Stimulated activated CD4-positive, alpha-beta T cell treated with anti-CD3 and anti-CD28 coated beads, Interleukin-4, amount 100 ng/mL, for 4 hours (primary cell): ENCODE results near the gene CNPY3.
"Not testable (repeated sequence)": the region's sequence is repeated elsewhere in the genome, so short reads cannot be mapped to it uniquely, and the experiment has no call there.

Source experiments
- DNase-seq, 2 experiments: peaks; one replicate each; pipeline ENCODE4 v3.0.0-alpha.2; 2020

The CNPY3 gene

GRCh38 chr6:42916288-42916687 is 13.0 kb upstream of the CNPY3 start:
- DNase-seq: no peak

- DNase-seq: no peak
Measured at GRCh38 chr6:42921801-42922200, 7.5 kb upstream of the CNPY3 start.

- no peak for DNase-seq
Measured at GRCh38 chr6:42923666-42924065, 5.6 kb upstream of the CNPY3 start.

GRCh38 chr6:42925248-42925857 is 3.9 kb upstream of the CNPY3 start:
- DNase-seq: no peak

- peak; percentile 58 to 66 for DNase-seq
Measured at GRCh38 chr6:42929821-42930360, 611 bp downstream of the CNPY3 start.

GRCh38 chr6:42932412-42932811 is 3.1 kb downstream of the CNPY3 start:
- no peak for DNase-seq

- DNase-seq: no peak
Measured at GRCh38 chr6:42933205-42933604, 3.9 kb downstream of the CNPY3 start.

- DNase-seq: no peak
Measured at GRCh38 chr6:42935322-42935721, 6.0 kb downstream of the CNPY3 start.

GRCh38 chr6:42936398-42936797 is 7.1 kb downstream of the CNPY3 start:
- DNase-seq: no peak

- DNase-seq: no peak
Measured at GRCh38 chr6:42937548-42938427, 8.5 kb downstream of the CNPY3 start.

- no peak for DNase-seq
Measured at GRCh38 chr6:42938428-42938796, 9.1 kb downstream of the CNPY3 start.

GRCh38 chr6:42938987-42939809 is 9.9 kb downstream of the CNPY3 start:
- no peak for DNase-seq

GRCh38 chr6:42939810-42940167 is 10.5 kb downstream of the CNPY3 start:
- DNase-seq: no peak

- DNase-seq: no peak
Measured at GRCh38 chr6:42940493-42941045, 11.3 kb downstream of the CNPY3 start.

- DNase-seq: not testable (repeated sequence)
Measured at GRCh38 chr6:42941356-42941755, 12.1 kb downstream of the CNPY3 start.

- DNase-seq: no peak
Measured at GRCh38 chr6:42942444-42942843, 13.2 kb downstream of the CNPY3 start.

- DNase-seq: no peak
Measured at GRCh38 chr6:42947950-42948349, 18.7 kb downstream of the CNPY3 start.

GRCh38 chr6:42952389-42952788 is 23.1 kb downstream of the CNPY3 start:
- DNase-seq: no peak

GRCh38 chr6:42954405-42954804 is 25.1 kb downstream of the CNPY3 start:
- not testable (repeated sequence) for DNase-seq

- no peak for DNase-seq
Measured at GRCh38 chr6:42958125-42958524, 28.8 kb downstream of the CNPY3 start.

- DNase-seq: no peak
Measured at GRCh38 chr6:42959917-42960242, 30.6 kb downstream of the CNPY3 start.

GRCh38 chr6:42960243-42961019 is 31.2 kb downstream of the CNPY3 start, which contains the start of gene GNMT:
GNMT (plus strand) TSS chr6:42960754; CDS start chr6:42960768, 14 bp downstream.
- DNase-seq: peak; percentile 21 to 39
